ENCODE data around the gene PIGR. TPM values are rescaled to one million over a fixed set of nuclear protein-coding genes. Genes with fewer than 3 reads are reported as not detected.

Gene PIGR
- total RNA-seq, 1 experiment from 2014 or later: not detected

GRCh38 chr1:206933333-206933945 lies 12.8 kb downstream of the PIGR start:
- no peak overlapping the region for H3K18ac ChIP-seq (ENCODE audit: insufficient read length, low read depth, low read length)
- no peak overlapping the region for H4K91ac ChIP-seq (ENCODE audit: insufficient read length, low read depth, low read length)
- H2BK120ac ChIP-seq (ENCODE audit: low read depth, low read length, poor library complexity, severe bottlenecking): no peak overlapping the region
- no peak overlapping the region for H3K27ac ChIP-seq (ENCODE audit: insufficient read length, low read depth, low read length)
- H3K56ac ChIP-seq (ENCODE audit: insufficient read length, low read depth, low read length): no peak overlapping the region
- H3T11ph ChIP-seq (ENCODE audit: low read length): no peak overlapping the region
- DNase-seq: peak; percentile 81
- no peak overlapping the region for H3K14ac ChIP-seq (ENCODE audit: insufficient read depth, low read length)
- Mint-ChIP-seq H3K27me3 (ENCODE audit: low read depth) (peaks cover 4% of the 10 kb centered on the region; the same call in 1 of the 2 replicates), H3K4me3 (no peak overlapping the region), H3K9me3 (no peaks in the 10 kb centered on the region), H3K27ac (no peak overlapping the region), H3K4me1 (peaks cover 2 to 3% of the 10 kb centered on the region in 2 experiments; a peak in 2 of 4 replicates), H3K36me3 (ENCODE audit: insufficient read depth in 1 of 3, low read depth in 3 of 3) (no peaks in the 10 kb centered on the region)
- H2BK20ac ChIP-seq (ENCODE audit: low read depth, low read length, poor library complexity, severe bottlenecking): no peak overlapping the region
- H3K9me3 ChIP-seq (ENCODE audit: control insufficient read depth, low read depth, low read length): no peaks in the 10 kb centered on the region
- H3K79me1 ChIP-seq (ENCODE audit: insufficient read depth, low read depth, low read length, poor library complexity, severe bottlenecking): no peaks in the 10 kb centered on the region
- H3K9ac ChIP-seq (ENCODE audit: extremely low read depth, insufficient read length, low read length): no peak overlapping the region
- no peak overlapping the region for H4K5ac ChIP-seq (ENCODE audit: insufficient read length, low read depth, low read length)
- H3K4me1 ChIP-seq (ENCODE audit: insufficient read depth, low read length): no peaks in the 10 kb centered on the region
- no peak overlapping the region for H2BK12ac ChIP-seq (ENCODE audit: insufficient read length, low read depth, low read length)
- no CpG with 5 or more reads among the region's 8 CpGs for WGBS (ENCODE audit: extremely low coverage, insufficient read length, low lambda C conversion rate)
- H3K23ac ChIP-seq (ENCODE audit: insufficient read length, low read depth, low read length): no peak overlapping the region
- no peaks in the 10 kb centered on the region for H3K27me3 ChIP-seq (ENCODE audit: insufficient read depth, low read length)
- H3K23me2 ChIP-seq (ENCODE audit: insufficient read length, low read depth, low read length, poor library complexity, severe bottlenecking): no peaks in the 10 kb centered on the region
- H2AFZ ChIP-seq (ENCODE audit: low read length): no peak overlapping the region
- H4K20me1 ChIP-seq (ENCODE audit: control insufficient read depth, insufficient read depth, insufficient read length): no peaks in the 10 kb centered on the region
- H3K4me2 ChIP-seq (ENCODE audit: insufficient read depth, insufficient read length, low read length): no peak overlapping the region
- no peaks in the 10 kb centered on the region for H3K79me2 ChIP-seq (ENCODE audit: insufficient read depth, low read length)
- H4K8ac ChIP-seq (replicated peaks; ENCODE audit: insufficient read length, low read depth, low read length): no peak overlapping the region
- no peak overlapping the region for H3K4ac ChIP-seq (ENCODE audit: low read depth, low read length)
- no peak overlapping the region for H2BK15ac ChIP-seq (ENCODE audit: low read depth, low read length)
- no peak overlapping the region for H2AK5ac ChIP-seq (ENCODE audit: insufficient read length, low read length)
- no peak overlapping the region for H2BK5ac ChIP-seq (ENCODE audit: insufficient read length, low read length)
- peak; percentile 88 for TF ChIP-seq CTCF (conservative IDR thresholded peaks at IDR 0.05)

Measured in H9 (cell line).